Keratinocyte (primary cell): Measurements from ENCODE around the gene HMCN1. TPM values are rescaled to one million over a fixed set of nuclear protein-coding genes. Genes with fewer than 3 reads are reported as not detected.

Source experiments
- DNase-seq: peaks from one replicate; pipeline ENCODE4 v3.0.0-alpha.2; 2011; ENCODE audit warnings: low read depth, missing footprints, low spot score
- FAIRE-seq: peaks from 2 replicates; lab custom pipeline; 2011; peaks lifted over from hg19 to GRCh38; lab: Jason Lieb, UNC
- H2AFZ ChIP-seq: 2 replicates; pipeline ENCODE4 v1.6.0; 2012; ENCODE audit warnings: low read length, control low read depth, inconsistent platforms; ENCODE audit not compliant: control insufficient read depth
- H3K27ac ChIP-seq: 2 replicates; pipeline ENCODE4 v1.5.1; 2011; ENCODE audit warnings: low read length; ENCODE audit not compliant: control insufficient read depth, insufficient read depth
- H3K27me3 ChIP-seq: 3 replicates; pipeline ENCODE4 v1.6.0; 2011; ENCODE audit warnings: low read length; ENCODE audit not compliant: control insufficient read depth, insufficient read depth; ENCODE audit errors: extremely low read depth
- H3K36me3 ChIP-seq, 2 experiments: 2 replicates in 1 of 2; 3 replicates in 1 of 2; pipeline ENCODE4 v1.5.1; 2011; ENCODE audit warnings: low read length in 2 of 2, mild to moderate bottlenecking in 1 of 2; ENCODE audit not compliant: control insufficient read depth in 2 of 2, insufficient read depth in 2 of 2; ENCODE audit errors: extremely low read depth in 1 of 2
- H3K4me1 ChIP-seq: 3 replicates; pipeline ENCODE4 v1.5.1; 2011; ENCODE audit warnings: low read length; ENCODE audit not compliant: control insufficient read depth, insufficient read depth; ENCODE audit errors: extremely low read depth
- H3K4me2 ChIP-seq: 3 replicates; pipeline ENCODE4 v1.6.0; 2011; ENCODE audit warnings: low read depth, low read length; ENCODE audit not compliant: control insufficient read depth, insufficient read depth; ENCODE audit errors: extremely low read depth
- H3K4me3 ChIP-seq, 3 experiments: fragments of 200-600 bp in 1 of 3; sonication (generic) in 1 of 3; 2 replicates in 2 of 3; 3 replicates in 1 of 3; pipeline ENCODE4 v1.5.1; 2011 to 2016; ENCODE audit warnings: low read length in 3 of 3, mild to moderate bottlenecking in 3 of 3, control low read depth in 2 of 3, inconsistent platforms in 1 of 3, low read depth in 1 of 3, mixed read lengths in 1 of 3, mixed run types in 1 of 3, moderate library complexity in 1 of 3; ENCODE audit not compliant: control insufficient read depth in 2 of 3, insufficient read depth in 2 of 3; ENCODE audit errors: extremely low read depth in 1 of 3
- H3K79me2 ChIP-seq: 2 replicates; pipeline ENCODE4 v1.6.0; 2012; ENCODE audit warnings: low read length; ENCODE audit not compliant: control insufficient read depth, insufficient read depth
- H3K9ac ChIP-seq: 3 replicates; pipeline ENCODE4 v1.6.0; 2011; ENCODE audit warnings: low read length; ENCODE audit not compliant: control insufficient read depth, insufficient read depth; ENCODE audit errors: extremely low read depth
- H3K9me1 ChIP-seq: 3 replicates; pipeline ENCODE4 v1.6.0; 2011; ENCODE audit warnings: low read length; ENCODE audit not compliant: control insufficient read depth, insufficient read depth; ENCODE audit errors: extremely low read depth
- H3K9me3 ChIP-seq: 2 replicates; pipeline ENCODE4 v1.5.1; 2012; ENCODE audit warnings: low read depth, low read length; ENCODE audit not compliant: control insufficient read depth
- H4K20me1 ChIP-seq: 3 replicates; pipeline ENCODE4 v1.6.0; 2011; ENCODE audit warnings: low read length; ENCODE audit not compliant: control insufficient read depth, insufficient read depth; ENCODE audit errors: extremely low read depth
- EZH2 ChIP-seq: IDR thresholded peaks from one replicate; pipeline ENCODE4 v1.6.1; 2012; ENCODE audit warnings: inconsistent platforms, mild to moderate bottlenecking, low read length, moderate library complexity
- dilution Hi-C: fragments of 300-500 bp; cut with MboI; formaldehyde crosslinking; loops from one replicate; pipeline ENCODE4 v1.7.0; 2020; ENCODE audit warnings: low sequenced_read_pairs; ENCODE audit not compliant: extremely low pct_ligation_motif_present
- polyA plus RNA-seq, 5 experiments: library from polyadenylated mRNA; depleted of rRNA in 3 of 5; stranded (reverse) in 3 of 5; stranded (forward) in 1 of 5; unstranded in 1 of 5; fragments of >200 nt; gene quantifications; 1 replicate in 1 of 5; 2 replicates in 3 of 5; 3 replicates in 1 of 5; pipeline versions ENCODE4 v1.2.1 to v1.2.3, GENCODE V29; 2011 to 2012; ENCODE audit warnings: missing spikeins in 2 of 5, low read depth in 1 of 5, low replicate concordance in 1 of 5
- TF ChIP-seq, protein P1 (sequence below), 3 experiments: IDR thresholded peaks in 1 of 3; conservative IDR thresholded peaks in 1 of 3; optimal IDR thresholded peaks in 1 of 3; 2 replicates in 2 of 3; 3 replicates in 1 of 3; pipeline versions ENCODE3 to v1.5.1; 2011; ENCODE audit warnings: low read length in 3 of 3, mild to moderate bottlenecking in 3 of 3, moderate library complexity in 2 of 3, control low read depth in 1 of 3, inconsistent platforms in 1 of 3; ENCODE audit not compliant: insufficient read depth in 2 of 3; ENCODE audit errors: extremely low read depth in 1 of 3

HMCN1 gene
- polyA plus RNA-seq, 1 donor (not counting 4 experiments of a cell fraction or from before 2014, with no cell fraction given): 1.8 TPM

DNA sequence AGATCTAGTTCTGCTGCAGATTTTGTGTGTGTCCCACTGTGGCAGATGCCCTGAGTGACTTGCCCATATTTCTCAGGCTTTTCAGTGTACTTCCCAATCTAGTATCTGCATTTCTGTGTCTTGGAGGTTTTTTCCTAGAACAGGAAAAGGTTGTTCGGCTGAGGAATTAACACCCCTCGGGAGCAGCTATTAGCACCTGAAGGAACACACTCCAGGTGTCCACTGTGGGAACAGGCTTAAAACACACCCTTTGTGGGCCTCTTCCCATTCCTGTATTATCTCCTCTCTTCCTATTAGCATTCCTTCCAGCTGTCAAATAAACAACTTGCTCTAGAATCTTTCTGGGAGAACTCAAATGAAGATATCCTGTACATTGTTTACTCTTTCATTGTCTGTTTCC, 178.3 kb downstream of the HMCN1 start:
- Histone ChIP-seq H3K27ac (no peak overlapping the region), H3K4me3 (no peak overlapping the region), H3K79me2 (no peaks in the 10 kb centered on the region), H3K9ac (no peak overlapping the region), H3K36me3 (no peaks in the 10 kb centered on the region), H3K4me2 (no peak overlapping the region), H3K9me3 (no peaks in the 10 kb centered on the region), H2AFZ (no peak overlapping the region), H3K27me3 (no peaks in the 10 kb centered on the region), H3K9me1 (no peaks in the 10 kb centered on the region), H3K4me1 (peaks cover 4% of the 10 kb centered on the region), H4K20me1 (no peaks in the 10 kb centered on the region)
- FAIRE-seq (no peak), DNase-seq (no peak)
- dilution Hi-C loops: no loop called here
- no peak for TF ChIP-seq EZH2
- TF ChIP-seq, protein P1, sequence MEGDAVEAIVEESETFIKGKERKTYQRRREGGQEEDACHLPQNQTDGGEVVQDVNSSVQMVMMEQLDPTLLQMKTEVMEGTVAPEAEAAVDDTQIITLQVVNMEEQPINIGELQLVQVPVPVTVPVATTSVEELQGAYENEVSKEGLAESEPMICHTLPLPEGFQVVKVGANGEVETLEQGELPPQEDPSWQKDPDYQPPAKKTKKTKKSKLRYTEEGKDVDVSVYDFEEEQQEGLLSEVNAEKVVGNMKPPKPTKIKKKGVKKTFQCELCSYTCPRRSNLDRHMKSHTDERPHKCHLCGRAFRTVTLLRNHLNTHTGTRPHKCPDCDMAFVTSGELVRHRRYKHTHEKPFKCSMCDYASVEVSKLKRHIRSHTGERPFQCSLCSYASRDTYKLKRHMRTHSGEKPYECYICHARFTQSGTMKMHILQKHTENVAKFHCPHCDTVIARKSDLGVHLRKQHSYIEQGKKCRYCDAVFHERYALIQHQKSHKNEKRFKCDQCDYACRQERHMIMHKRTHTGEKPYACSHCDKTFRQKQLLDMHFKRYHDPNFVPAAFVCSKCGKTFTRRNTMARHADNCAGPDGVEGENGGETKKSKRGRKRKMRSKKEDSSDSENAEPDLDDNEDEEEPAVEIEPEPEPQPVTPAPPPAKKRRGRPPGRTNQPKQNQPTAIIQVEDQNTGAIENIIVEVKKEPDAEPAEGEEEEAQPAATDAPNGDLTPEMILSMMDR (optimal IDR thresholded peaks at IDR 0.05 in 1 of 3, IDR thresholded peaks at IDR 0.05 in 1 of 3, conservative IDR thresholded peaks at IDR 0.05 in 1 of 3; ENCODE audit: extremely low read depth in 1 of 3, insufficient read depth in 2 of 3, low read length in 3 of 3): no peak

DNA sequence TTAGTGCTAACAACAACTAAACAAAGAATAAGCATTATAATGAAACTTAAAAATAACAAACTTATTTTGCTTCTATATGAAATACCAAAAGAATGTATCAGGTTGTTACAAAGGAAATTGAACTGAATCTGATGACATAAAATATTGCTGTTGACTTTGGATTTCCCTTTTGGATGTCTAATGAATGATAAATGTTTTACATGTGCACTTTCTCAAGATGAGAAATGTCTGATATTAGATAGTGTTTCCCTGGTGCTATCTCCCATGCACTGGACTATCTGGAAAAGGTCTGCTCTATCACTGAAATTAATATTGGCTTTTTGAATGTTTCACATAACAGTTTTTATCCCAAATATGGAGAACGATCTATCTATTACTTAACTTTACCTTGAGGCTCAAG, 179.9 kb downstream of the HMCN1 start:
- no peaks in the 10 kb centered on the region for H3K4me1 ChIP-seq
- no peak overlapping the region for H3K4me3 ChIP-seq
- H3K27me3 ChIP-seq: no peaks in the 10 kb centered on the region
- FAIRE-seq (no peak), DNase-seq (no peak)
- no peaks in the 10 kb centered on the region for H3K9me1 ChIP-seq
- H3K9ac ChIP-seq: no peak overlapping the region
- no peaks in the 10 kb centered on the region for H4K20me1 ChIP-seq
- H2AFZ ChIP-seq: no peak overlapping the region
- no peak overlapping the region for H3K4me2 ChIP-seq
- no peak overlapping the region for H3K27ac ChIP-seq
- dilution Hi-C loops: no loop called here
- no peaks in the 10 kb centered on the region for H3K9me3 ChIP-seq
- no peaks in the 10 kb centered on the region for H3K36me3 ChIP-seq
- TF ChIP-seq EZH2: no peak
- TF ChIP-seq, protein P1 (optimal IDR thresholded peaks at IDR 0.05 in 1 of 3, IDR thresholded peaks at IDR 0.05 in 1 of 3, conservative IDR thresholded peaks at IDR 0.05 in 1 of 3; ENCODE audit: extremely low read depth in 1 of 3, insufficient read depth in 2 of 3, low read length in 3 of 3): no peak
- no peaks in the 10 kb centered on the region for H3K79me2 ChIP-seq
